ENCODE data around the gene PFKM.

The PFKM gene

DNA sequence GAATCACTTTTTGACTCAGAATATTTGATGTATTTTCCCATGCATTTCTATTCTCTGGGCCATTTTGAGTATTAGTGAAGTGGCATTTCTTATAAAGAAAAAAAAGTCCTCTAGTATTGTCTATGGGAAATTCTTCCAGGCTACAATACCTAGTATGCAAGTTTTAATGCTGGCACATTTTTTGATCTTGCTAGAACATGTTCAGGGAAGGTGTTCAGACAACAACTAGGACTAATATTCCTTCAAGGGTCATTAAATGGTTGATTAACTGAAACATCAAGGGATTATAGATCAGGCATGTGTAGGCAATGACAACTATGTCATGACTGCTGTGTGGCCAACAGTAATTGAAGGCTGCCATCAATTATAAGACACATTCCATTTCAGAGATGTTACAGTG, 71.9 kb downstream of the PFKM start:
- no peak for DNase-seq

DNA sequence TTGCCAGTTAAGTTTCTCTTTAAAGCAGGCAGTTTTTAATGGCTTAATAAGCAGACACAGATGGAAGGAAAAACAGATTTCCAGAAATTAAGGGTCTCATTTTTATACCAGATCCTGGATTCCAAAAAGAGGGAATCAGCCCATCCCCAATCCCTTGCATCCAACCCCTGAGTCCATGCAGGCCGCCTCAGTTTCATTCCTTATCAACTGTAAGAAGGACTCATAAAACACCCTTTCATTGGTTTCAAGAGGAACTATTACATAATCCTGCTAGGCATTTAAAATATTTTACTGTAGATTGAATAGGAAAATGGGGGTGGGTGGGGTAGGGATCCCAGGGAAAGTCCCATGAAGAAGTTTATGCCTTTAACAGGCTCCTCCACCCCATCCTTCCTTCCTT, 73.7 kb downstream of the PFKM start:
- DNase-seq, result no peak

DNA sequence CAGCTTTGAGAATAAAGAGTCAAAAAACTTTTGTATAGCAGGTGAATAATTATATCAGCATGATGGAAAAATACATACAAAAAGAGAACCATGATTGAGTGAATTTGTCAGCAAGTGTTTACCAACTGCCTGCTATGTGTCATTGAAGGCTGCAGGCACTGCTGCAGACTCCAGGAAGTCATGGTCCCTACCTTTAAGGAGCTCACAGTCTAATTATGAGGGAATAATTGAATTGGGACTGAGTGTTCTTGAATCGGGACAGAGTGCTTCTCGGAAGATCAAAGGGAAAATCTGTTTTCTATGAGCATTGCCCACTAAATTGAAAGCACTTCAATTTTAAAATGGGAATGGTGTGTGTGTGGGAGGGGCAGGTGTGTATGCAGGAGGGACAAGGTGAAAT, 74.5 kb downstream of the PFKM start:
- no peak for DNase-seq

DNA sequence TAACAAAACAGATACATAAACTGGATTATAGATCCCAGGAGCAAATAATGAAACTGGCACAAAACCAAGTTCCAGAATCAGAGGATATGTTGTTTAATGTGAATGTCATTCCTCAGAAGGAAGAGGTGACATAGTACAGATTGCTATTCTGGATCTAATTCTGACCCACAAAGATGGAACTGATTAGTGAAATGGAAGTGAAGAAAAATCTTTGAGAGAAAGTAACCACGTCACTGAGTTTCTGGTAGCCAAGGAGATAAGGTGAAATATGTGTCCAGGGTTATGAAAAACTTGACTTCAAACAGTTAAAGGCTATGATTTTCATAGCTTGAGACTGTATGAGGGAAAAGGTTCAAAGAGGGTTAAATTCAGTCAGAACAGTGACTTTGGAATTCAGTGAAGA, 75.6 kb downstream of the PFKM start:
- no peak for DNase-seq

All from activated naive CD4-positive, alpha-beta T cell (primary cell).